ENCODE measurements around the gene SURF4.

Gene SURF4

DNA sequence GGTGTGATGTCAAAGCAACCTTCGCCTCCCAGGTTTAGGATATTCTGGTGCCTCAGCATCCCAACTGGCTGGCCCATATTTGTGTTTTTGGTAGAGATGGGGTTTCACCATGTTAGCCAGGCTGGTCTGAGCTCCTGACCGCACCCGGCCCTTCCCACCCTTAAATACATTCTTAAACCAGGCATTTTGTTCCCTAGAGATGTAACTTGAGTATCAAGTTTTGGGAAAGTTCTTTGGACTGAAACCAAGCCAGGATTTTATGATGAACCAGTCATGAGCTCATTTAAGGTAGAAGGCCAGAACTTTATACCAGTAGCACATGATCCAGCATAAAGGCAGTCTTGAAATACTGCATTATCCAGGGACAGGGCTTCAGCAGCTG lies 24.3 kb downstream of the SURF4 start:
- DNase-seq (ENCODE audit: extremely low read depth, insufficient read length) = no peak
- Histone ChIP-seq H3K36me3 (ENCODE audit: control insufficient read depth, insufficient read depth, low read length) (peaks cover 30% of the 10 kb centered on the region), H3K27me3 (replicated peaks; ENCODE audit: control insufficient read depth, insufficient read depth, low read length) (no peaks in the 10 kb centered on the region), H3K4me3 (replicated peaks; ENCODE audit: low read depth, low read length) (no peak overlapping the region)
- TF ChIP-seq, protein P1, sequence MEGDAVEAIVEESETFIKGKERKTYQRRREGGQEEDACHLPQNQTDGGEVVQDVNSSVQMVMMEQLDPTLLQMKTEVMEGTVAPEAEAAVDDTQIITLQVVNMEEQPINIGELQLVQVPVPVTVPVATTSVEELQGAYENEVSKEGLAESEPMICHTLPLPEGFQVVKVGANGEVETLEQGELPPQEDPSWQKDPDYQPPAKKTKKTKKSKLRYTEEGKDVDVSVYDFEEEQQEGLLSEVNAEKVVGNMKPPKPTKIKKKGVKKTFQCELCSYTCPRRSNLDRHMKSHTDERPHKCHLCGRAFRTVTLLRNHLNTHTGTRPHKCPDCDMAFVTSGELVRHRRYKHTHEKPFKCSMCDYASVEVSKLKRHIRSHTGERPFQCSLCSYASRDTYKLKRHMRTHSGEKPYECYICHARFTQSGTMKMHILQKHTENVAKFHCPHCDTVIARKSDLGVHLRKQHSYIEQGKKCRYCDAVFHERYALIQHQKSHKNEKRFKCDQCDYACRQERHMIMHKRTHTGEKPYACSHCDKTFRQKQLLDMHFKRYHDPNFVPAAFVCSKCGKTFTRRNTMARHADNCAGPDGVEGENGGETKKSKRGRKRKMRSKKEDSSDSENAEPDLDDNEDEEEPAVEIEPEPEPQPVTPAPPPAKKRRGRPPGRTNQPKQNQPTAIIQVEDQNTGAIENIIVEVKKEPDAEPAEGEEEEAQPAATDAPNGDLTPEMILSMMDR (IDR thresholded peaks at IDR 0.05; ENCODE audit: insufficient read depth, low read length, poor library complexity, severe bottlenecking) = no peak

DNA sequence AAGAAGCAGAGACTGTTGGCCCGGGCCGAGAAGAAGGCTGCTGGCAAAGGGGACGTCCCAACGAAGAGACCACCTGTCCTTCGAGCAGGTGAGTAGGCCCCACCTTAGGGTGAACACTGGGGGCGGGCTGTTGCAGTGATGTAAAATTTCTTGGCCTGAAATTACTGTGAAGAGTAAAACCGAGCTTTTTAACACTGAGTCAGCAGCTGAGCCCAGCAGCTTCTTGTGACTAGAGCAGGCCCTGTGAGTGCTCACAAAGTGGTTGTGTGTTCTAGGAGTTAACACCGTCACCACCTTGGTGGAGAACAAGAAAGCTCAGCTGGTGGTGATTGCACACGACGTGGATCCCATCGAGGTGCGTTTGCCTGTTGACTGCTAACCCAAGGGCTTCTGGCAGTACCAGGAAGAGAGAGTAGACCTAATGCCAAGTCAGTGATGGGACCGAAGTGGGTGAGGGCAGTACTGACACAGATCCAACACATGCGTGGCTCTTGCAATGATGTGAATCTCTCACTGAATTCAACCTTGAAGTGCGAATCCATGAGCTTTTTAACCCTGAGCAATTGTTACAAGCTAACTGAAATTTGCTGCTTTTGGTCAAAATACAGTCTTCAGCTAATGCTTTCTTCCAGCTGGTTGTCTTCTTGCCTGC lies 25.8 kb downstream of the SURF4 start:
- DNase-seq (ENCODE audit: extremely low read depth, insufficient read length) = no peak
- Histone ChIP-seq H3K4me3 (replicated peaks; ENCODE audit: low read depth, low read length) (peak overlapping the region; percentile 99), H3K27me3 (replicated peaks; ENCODE audit: control insufficient read depth, insufficient read depth, low read length) (no peaks in the 10 kb centered on the region), H3K36me3 (ENCODE audit: control insufficient read depth, insufficient read depth, low read length) (peaks cover 31% of the 10 kb centered on the region)
- TF ChIP-seq, protein P1 (IDR thresholded peaks at IDR 0.05; ENCODE audit: insufficient read depth, low read length, poor library complexity, severe bottlenecking) = no peak

DNA sequence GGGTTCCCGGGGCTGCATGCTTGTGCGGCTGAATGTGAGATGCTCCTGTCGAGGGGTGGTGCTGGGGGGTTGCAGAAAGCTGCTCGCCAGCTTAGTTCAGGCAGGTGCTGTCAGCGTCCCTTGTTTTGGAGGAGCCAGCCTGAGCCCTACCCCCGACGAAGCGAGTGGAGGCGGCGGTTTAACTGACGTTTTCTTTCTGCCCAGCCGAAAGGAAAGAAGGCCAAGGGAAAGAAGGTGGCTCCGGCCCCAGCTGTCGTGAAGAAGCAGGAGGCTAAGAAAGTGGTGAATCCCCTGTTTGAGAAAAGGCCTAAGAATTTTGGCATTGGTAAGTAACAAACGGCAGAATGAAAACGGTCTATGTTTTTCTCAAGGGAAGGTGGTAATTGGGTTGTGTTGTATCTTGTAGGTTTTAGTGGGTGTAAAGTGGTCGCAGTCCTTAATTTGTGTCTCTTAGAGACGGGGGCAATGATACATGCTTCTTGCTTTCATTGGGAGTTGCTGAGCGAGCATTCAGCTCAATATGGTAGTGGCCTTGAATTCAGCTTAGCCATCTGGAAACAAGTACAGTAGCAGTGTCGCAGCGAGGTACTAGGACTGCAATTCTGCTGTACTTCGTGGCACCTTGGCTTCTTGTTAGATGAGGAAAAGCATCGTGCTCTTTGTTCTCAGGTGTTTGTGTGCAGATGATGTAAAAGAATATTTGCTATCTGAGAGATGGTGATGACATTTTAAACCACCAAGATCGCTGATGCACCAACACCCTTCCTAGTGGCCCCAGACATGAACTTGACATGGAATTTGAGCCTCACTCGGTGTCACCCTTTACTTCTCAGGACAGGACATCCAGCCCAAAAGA lies 26.9 kb downstream of the SURF4 start:
- Histone ChIP-seq H3K4me3 (replicated peaks; ENCODE audit: low read depth, low read length) (peak overlapping the region; percentile 99), H3K27me3 (replicated peaks; ENCODE audit: control insufficient read depth, insufficient read depth, low read length) (no peaks in the 10 kb centered on the region), H3K36me3 (ENCODE audit: control insufficient read depth, insufficient read depth, low read length) (peaks cover 38% of the 10 kb centered on the region)
- no peak for DNase-seq (ENCODE audit: extremely low read depth, insufficient read length)
- TF ChIP-seq, protein P1 (IDR thresholded peaks at IDR 0.05; ENCODE audit: insufficient read depth, low read length, poor library complexity, severe bottlenecking) = no peak

DNA sequence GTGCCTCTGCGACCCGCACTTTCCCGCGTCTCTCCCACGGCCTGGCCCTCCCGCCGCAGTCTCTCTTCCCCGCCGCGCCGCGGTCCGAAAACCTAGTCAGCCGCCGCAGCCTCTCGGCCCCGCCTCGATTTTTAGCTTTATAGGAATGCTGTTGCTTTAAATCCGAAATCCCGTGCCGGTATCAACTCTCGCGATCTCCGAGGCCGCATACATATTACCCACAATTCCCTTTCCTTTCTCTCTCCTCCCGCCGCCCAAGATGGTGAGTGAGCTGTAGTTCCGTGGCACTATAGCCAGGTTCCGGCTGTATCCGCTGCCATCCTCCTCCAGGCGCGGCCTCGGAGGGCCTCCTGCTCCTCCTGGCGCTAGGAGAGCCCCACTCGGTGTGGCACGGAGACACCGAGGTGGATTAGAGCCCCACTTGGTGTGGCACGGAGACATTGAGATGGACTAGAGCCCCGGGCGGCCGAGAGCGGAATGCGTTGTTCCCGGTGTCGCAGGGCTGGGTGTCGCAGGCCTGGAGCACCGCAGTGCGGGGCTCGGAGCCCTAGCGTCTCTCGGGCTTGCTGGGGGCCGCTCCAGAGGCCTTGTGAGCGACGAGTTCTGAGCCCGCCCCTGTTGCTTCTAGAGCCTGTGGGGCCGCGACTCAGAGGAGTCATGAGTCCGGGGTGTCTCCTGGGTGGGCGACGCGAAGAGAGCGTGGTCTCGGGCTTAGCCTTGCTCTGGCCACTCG lies 27.7 kb downstream of the SURF4 start, which contains the start of the genes MED22 and RPL7A:
MED22 (minus strand) TSS at position 147 of the 733 bp plus-strand sequence. CDS start 1,469 bp downstream, outside the sequence.
RPL7A (plus strand) TSS at position 234 of the 733 bp plus-strand sequence; CDS start at position 260, 26 bp downstream.
- Histone ChIP-seq H3K27me3 (replicated peaks; ENCODE audit: control insufficient read depth, insufficient read depth, low read length) (no peaks in the 10 kb centered on the region), H3K36me3 (ENCODE audit: control insufficient read depth, insufficient read depth, low read length) (peaks cover 44% of the 10 kb centered on the region), H3K4me3 (replicated peaks; ENCODE audit: low read depth, low read length) (peak within 1 kb of the TSS; percentile 99)
- peak; percentile 86 for DNase-seq (ENCODE audit: extremely low read depth, insufficient read length)
- TF ChIP-seq, protein P1 (IDR thresholded peaks at IDR 0.05; ENCODE audit: insufficient read depth, low read length, poor library complexity, severe bottlenecking) = no peak

DNA sequence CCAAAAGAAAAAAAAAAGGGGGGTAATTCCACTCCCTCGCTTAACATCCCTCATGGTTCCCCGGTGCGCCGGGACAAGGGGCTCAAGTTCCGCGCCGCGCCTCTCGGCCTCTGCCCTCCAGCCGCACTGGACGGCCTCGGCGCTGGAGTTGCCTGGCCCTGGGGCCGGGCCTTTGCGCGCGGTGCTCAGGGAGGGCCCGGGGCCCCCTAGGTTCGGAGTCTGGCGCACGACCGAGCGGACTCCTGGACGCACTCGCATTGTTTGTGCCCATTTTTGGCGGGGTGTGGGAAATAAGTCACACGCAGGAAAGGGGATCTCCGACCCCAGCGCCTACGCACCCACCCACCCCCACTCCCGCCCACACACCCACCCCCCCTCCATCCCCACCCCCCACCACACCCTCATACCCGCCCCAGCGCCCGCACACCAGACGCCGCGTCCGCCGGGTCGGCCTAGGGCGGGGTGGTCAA lies 28.3 kb downstream of the SURF4 start:
- H3K4me3 ChIP-seq (replicated peaks; ENCODE audit: low read depth, low read length) = peak overlapping the region; percentile 99
- peak; percentile 74 for DNase-seq (ENCODE audit: extremely low read depth, insufficient read length)
- TF ChIP-seq, protein P1 (IDR thresholded peaks at IDR 0.05; ENCODE audit: insufficient read depth, low read length, poor library complexity, severe bottlenecking) = no peak
- peaks cover 43% of the 10 kb centered on the region for H3K36me3 ChIP-seq (ENCODE audit: control insufficient read depth, insufficient read depth, low read length)
- H3K27me3 ChIP-seq (replicated peaks; ENCODE audit: control insufficient read depth, insufficient read depth, low read length) = no peaks in the 10 kb centered on the region
